ENCODE measurements around the gene ARL3. TPM values are rescaled to one million over a fixed set of nuclear protein-coding genes. Genes with fewer than 3 reads are reported as not detected.
"Not testable (repeated sequence)": the region's sequence is repeated elsewhere in the genome, so short reads cannot be mapped to it uniquely, and the experiment has no call there.

Gene ARL3
- total RNA-seq, 2 donors from 2014 or later: 9.7 to 11.6 TPM

- DNase-seq (ENCODE audit: low spot score): no peak
- intact Hi-C loops (cut with DNase I): no loop called here
Measured at GRCh38 chr10:102741726-102742237, 27.6 kb upstream of the ARL3 start.

- DNase-seq (ENCODE audit: low spot score): no peak
- intact Hi-C loops (cut with DNase I): no loop called here
Measured at GRCh38 chr10:102740229-102740628, 26.0 kb upstream of the ARL3 start.

- DNase-seq (ENCODE audit: low spot score): no peak
- intact Hi-C loops (cut with DNase I): loop anchor here in 1 of 2 donors (10.0 kb wide), 1 partner anchor 76 kb away; no protein-coding TSS in a partner anchor
Measured at GRCh38 chr10:102738692-102739121, 24.5 kb upstream of the ARL3 start.

GRCh38 chr10:102735065-102735562 is 20.9 kb upstream of the ARL3 start:
- DNase-seq (ENCODE audit: low spot score): peak; percentile 93
- intact Hi-C loops (cut with DNase I): loop anchor here in 1 of 2 donors (10.0 kb wide), 1 partner anchor 80 kb away; no protein-coding TSS in a partner anchor

GRCh38 chr10:102732661-102733060 is 18.5 kb upstream of the ARL3 start:
- intact Hi-C loops (cut with DNase I): loop anchor here in 1 of 2 donors (10.0 kb wide), 1 partner anchor 82 kb away; no protein-coding TSS in a partner anchor
- DNase-seq (ENCODE audit: low spot score): no peak

- intact Hi-C loops (cut with DNase I): loop anchor here in 1 of 2 donors (10.0 kb wide), 1 partner anchor 83 kb away; no protein-coding TSS in a partner anchor
- no peak for DNase-seq (ENCODE audit: low spot score)
Measured at GRCh38 chr10:102731222-102731800, 17.1 kb upstream of the ARL3 start.

- peak; percentile 97 for DNase-seq (ENCODE audit: low spot score)
- intact Hi-C loops (cut with DNase I): loop anchor here (2.0 to 10.0 kb wide), 3 partner anchors 85 to 173 kb away; no protein-coding TSS in a partner anchor
Measured at GRCh38 chr10:102729029-102730026, 15.1 kb upstream of the ARL3 start.

- DNase-seq (ENCODE audit: low spot score): no peak
- intact Hi-C loops (cut with DNase I): loop anchor here in 1 of 2 donors (5.0 kb wide), 1 partner anchor 175 kb away; no protein-coding TSS in a partner anchor
Measured at GRCh38 chr10:102727037-102727818, 13.0 kb upstream of the ARL3 start.

GRCh38 chr10:102726274-102726673 is 12.1 kb upstream of the ARL3 start:
- intact Hi-C loops (cut with DNase I): loop anchor here in 1 of 2 donors (5.0 kb wide), 1 partner anchor 176 kb away; no protein-coding TSS in a partner anchor
- DNase-seq (ENCODE audit: low spot score): no peak

- intact Hi-C loops (cut with DNase I): no loop called here
- no peak for DNase-seq (ENCODE audit: low spot score)
Measured at GRCh38 chr10:102723989-102724388, 9.8 kb upstream of the ARL3 start.

GRCh38 chr10:102721954-102722353 is 7.8 kb upstream of the ARL3 start:
- intact Hi-C loops (cut with DNase I): no loop called here

GRCh38 chr10:102720775-102721301 is 6.6 kb upstream of the ARL3 start:
- DNase-seq (ENCODE audit: low spot score): no peak
- intact Hi-C loops (cut with DNase I): no loop called here

More at GRCh38 chr10:102721954-102722353, 7.8 kb upstream of the ARL3 start:
- no peak for DNase-seq (ENCODE audit: low spot score)

- DNase-seq (ENCODE audit: low spot score): no peak
- intact Hi-C loops (cut with DNase I): no loop called here
Measured at GRCh38 chr10:102720337-102720736, 6.1 kb upstream of the ARL3 start.

GRCh38 chr10:102718220-102718619 is 4.0 kb upstream of the ARL3 start:
- no peak for DNase-seq (ENCODE audit: low spot score)
- intact Hi-C loops (cut with DNase I): no loop called here

- intact Hi-C loops (cut with DNase I); DNase-seq (ENCODE audit: low spot score): not testable (repeated sequence)
Measured at GRCh38 chr10:102716900-102717565, 2.8 kb upstream of the ARL3 start.

GRCh38 chr10:102715880-102716279 is 1.7 kb upstream of the ARL3 start:
- no peak for DNase-seq (ENCODE audit: low spot score)
- intact Hi-C loops (cut with DNase I): no loop called here

GRCh38 chr10:102714621-102715455 is 641 bp upstream of the ARL3 start, which contains the start of gene SFXN2:
SFXN2 (plus strand) TSS chr10:102714636; CDS start chr10:102726637, 12,001 bp downstream.
- DNase-seq (ENCODE audit: low spot score): peak; percentile 82
- intact Hi-C loops (cut with DNase I): no loop called here
